ENCODE results near the gene PRR5L.

The PRR5L gene

GRCh38 chr11:36358436-36358835, 62.3 kb downstream of the PRR5L start:
- DNase-seq (ENCODE audit: low read depth in 2 of 2), result no peak

- DNase-seq (ENCODE audit: low read depth in 2 of 2), result no peak
Observed at GRCh38 chr11:36360318-36360717, 64.2 kb downstream of the PRR5L start.

- DNase-seq (ENCODE audit: low read depth in 2 of 2), result no peak
Observed at GRCh38 chr11:36360826-36361415, 64.8 kb downstream of the PRR5L start.

GRCh38 chr11:36361472-36361871, 65.4 kb downstream of the PRR5L start:
- no peak for DNase-seq (ENCODE audit: low read depth in 2 of 2)

- no peak for DNase-seq (ENCODE audit: low read depth in 2 of 2)
Observed at GRCh38 chr11:36361901-36362391, 65.9 kb downstream of the PRR5L start.

GRCh38 chr11:36362902-36363301, 66.8 kb downstream of the PRR5L start:
- DNase-seq (ENCODE audit: low read depth in 2 of 2), result no peak

- DNase-seq (ENCODE audit: low read depth in 2 of 2), result no peak
Observed at GRCh38 chr11:36363361-36364268, 67.5 kb downstream of the PRR5L start.

GRCh38 chr11:36364551-36365325, 68.7 kb downstream of the PRR5L start:
- no peak for DNase-seq (ENCODE audit: low read depth in 2 of 2)

- no peak for DNase-seq (ENCODE audit: low read depth in 2 of 2)
Observed at GRCh38 chr11:36365907-36366306, 69.8 kb downstream of the PRR5L start.

GRCh38 chr11:36367806-36368680, 72.0 kb downstream of the PRR5L start:
- DNase-seq (ENCODE audit: low read depth in 2 of 2), result no peak

GRCh38 chr11:36371181-36371580, 75.1 kb downstream of the PRR5L start:
- DNase-seq (ENCODE audit: low read depth in 2 of 2), result no peak

GRCh38 chr11:36371590-36371989, 75.5 kb downstream of the PRR5L start:
- no peak for DNase-seq (ENCODE audit: low read depth in 2 of 2)

- DNase-seq (ENCODE audit: low read depth in 2 of 2), result no peak
Observed at GRCh38 chr11:36372101-36372771, 76.1 kb downstream of the PRR5L start.

- no peak for DNase-seq (ENCODE audit: low read depth in 2 of 2)
Observed at GRCh38 chr11:36373016-36374010, 77.2 kb downstream of the PRR5L start.

- DNase-seq (ENCODE audit: low read depth in 2 of 2), result no peak
Observed at GRCh38 chr11:36374726-36375125, 78.6 kb downstream of the PRR5L start.

GRCh38 chr11:36375353-36376008, 79.4 kb downstream of the PRR5L start:
- no peak for DNase-seq (ENCODE audit: low read depth in 2 of 2)

GRCh38 chr11:36376009-36376887, 80.2 kb downstream of the PRR5L start:
- no peak for DNase-seq (ENCODE audit: low read depth in 2 of 2)
